GM19372 (cell line): ENCODE results near the gene DUSP5.

ENCODE experiments used
- ATAC-seq: cut with Tn5 transposase; IDR thresholded peaks from one replicate; pipeline ENCODE4 v1.9.1; 2021; ENCODE audit warnings: mild to moderate bottlenecking, low read depth, moderate library complexity; ENCODE audit not compliant: unreplicated experiment

DUSP5 gene

GRCh38 chr10:110498982-110499795 lies 1.5 kb downstream of the DUSP5 start:
- no peak for ATAC-seq

- no peak for ATAC-seq
These were observed 2.2 kb downstream of the DUSP5 start for GRCh38 chr10:110499796-110500514.

- ATAC-seq: no peak
These were observed 2.8 kb downstream of the DUSP5 start for GRCh38 chr10:110500515-110500905.

- no peak for ATAC-seq
These were observed 3.6 kb downstream of the DUSP5 start for GRCh38 chr10:110501142-110501937.

GRCh38 chr10:110502072-110502845 lies 4.6 kb downstream of the DUSP5 start:
- no peak for ATAC-seq

- ATAC-seq: peak; percentile 23
These were observed 5.2 kb downstream of the DUSP5 start for GRCh38 chr10:110502851-110503301.

GRCh38 chr10:110503528-110504110 lies 5.9 kb downstream of the DUSP5 start:
- ATAC-seq: no peak

- ATAC-seq: peak; percentile 66
These were observed 6.5 kb downstream of the DUSP5 start for GRCh38 chr10:110504111-110504735.

GRCh38 chr10:110505130-110505770 lies 7.5 kb downstream of the DUSP5 start:
- ATAC-seq: no peak

- ATAC-seq: no peak
These were observed 8.7 kb downstream of the DUSP5 start for GRCh38 chr10:110506448-110506847.

- ATAC-seq: no peak
These were observed 9.6 kb downstream of the DUSP5 start for GRCh38 chr10:110507346-110507745.

- no peak for ATAC-seq
These were observed 10.6 kb downstream of the DUSP5 start for GRCh38 chr10:110508159-110508788.

GRCh38 chr10:110508806-110509544 lies 11.3 kb downstream of the DUSP5 start:
- no peak for ATAC-seq

GRCh38 chr10:110509560-110509959 lies 11.9 kb downstream of the DUSP5 start:
- no peak for ATAC-seq

GRCh38 chr10:110510086-110510485 lies 12.4 kb downstream of the DUSP5 start:
- ATAC-seq: no peak

GRCh38 chr10:110510730-110511129 lies 13.0 kb downstream of the DUSP5 start:
- ATAC-seq: no peak

- ATAC-seq: no peak
These were observed 14.2 kb downstream of the DUSP5 start for GRCh38 chr10:110511734-110512449.
